ENCODE data around the gene EPB41L2.

DNA sequence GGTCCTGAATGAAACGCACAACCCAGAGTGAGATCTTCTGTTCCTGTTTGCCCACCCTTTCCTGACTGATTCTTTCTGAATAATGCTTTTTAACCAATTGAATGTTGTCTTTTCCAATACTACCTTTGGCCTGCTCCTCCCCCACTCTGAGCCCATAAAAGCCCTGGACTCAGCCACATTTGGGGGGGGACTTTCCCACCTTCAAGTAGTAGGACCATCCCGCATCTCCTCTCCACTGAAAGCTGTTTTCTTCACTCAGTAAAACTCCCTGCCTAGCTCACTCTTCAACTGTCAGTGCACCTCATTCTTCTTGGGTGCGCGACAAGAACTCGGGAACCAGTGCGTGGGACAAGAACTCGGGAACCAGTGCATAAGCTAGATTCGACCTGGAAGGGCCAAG is 77.9 kb downstream of the EPB41L2 start:
- TF ChIP-seq EZH2 (IDR thresholded peaks at IDR 0.05; ENCODE audit: low read length, missing control alignments): no peak
- TF ChIP-seq, protein P1, sequence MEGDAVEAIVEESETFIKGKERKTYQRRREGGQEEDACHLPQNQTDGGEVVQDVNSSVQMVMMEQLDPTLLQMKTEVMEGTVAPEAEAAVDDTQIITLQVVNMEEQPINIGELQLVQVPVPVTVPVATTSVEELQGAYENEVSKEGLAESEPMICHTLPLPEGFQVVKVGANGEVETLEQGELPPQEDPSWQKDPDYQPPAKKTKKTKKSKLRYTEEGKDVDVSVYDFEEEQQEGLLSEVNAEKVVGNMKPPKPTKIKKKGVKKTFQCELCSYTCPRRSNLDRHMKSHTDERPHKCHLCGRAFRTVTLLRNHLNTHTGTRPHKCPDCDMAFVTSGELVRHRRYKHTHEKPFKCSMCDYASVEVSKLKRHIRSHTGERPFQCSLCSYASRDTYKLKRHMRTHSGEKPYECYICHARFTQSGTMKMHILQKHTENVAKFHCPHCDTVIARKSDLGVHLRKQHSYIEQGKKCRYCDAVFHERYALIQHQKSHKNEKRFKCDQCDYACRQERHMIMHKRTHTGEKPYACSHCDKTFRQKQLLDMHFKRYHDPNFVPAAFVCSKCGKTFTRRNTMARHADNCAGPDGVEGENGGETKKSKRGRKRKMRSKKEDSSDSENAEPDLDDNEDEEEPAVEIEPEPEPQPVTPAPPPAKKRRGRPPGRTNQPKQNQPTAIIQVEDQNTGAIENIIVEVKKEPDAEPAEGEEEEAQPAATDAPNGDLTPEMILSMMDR (conservative IDR thresholded peaks at IDR 0.05 in 1 of 2, IDR thresholded peaks at IDR 0.05 in 1 of 2; ENCODE audit: low read depth in 1 of 2, low read length in 2 of 2): no peak
